GM06990 (cell line): ENCODE results near the gene ANKLE2.

Experiments
- DNase-seq: peaks from one replicate; pipeline ENCODE4 v3.0.0-alpha.2; 2011; ENCODE audit not compliant: insufficient read length; ENCODE audit errors: extremely low read depth
- H3K27me3 ChIP-seq: replicated peaks from 2 replicates; pipeline ENCODE4 v1.6.0; 2011; ENCODE audit warnings: low read length; ENCODE audit not compliant: control insufficient read depth, insufficient read depth
- H3K36me3 ChIP-seq: 2 replicates; pipeline ENCODE4 v1.5.1; 2011; ENCODE audit warnings: low read length; ENCODE audit not compliant: control insufficient read depth, insufficient read depth
- H3K4me3 ChIP-seq: replicated peaks from 2 replicates; pipeline ENCODE4 v1.5.1; 2011; ENCODE audit warnings: low read depth, mild to moderate bottlenecking, control low read depth, low read length
- TF ChIP-seq, protein P1 (sequence below): IDR thresholded peaks from 2 replicates; pipeline ENCODE4 v1.5.1; 2011; ENCODE audit warnings: low read length, control low read depth, mild to moderate bottlenecking, inconsistent platforms; ENCODE audit not compliant: insufficient read depth, poor library complexity, severe bottlenecking

ANKLE2 gene

DNA sequence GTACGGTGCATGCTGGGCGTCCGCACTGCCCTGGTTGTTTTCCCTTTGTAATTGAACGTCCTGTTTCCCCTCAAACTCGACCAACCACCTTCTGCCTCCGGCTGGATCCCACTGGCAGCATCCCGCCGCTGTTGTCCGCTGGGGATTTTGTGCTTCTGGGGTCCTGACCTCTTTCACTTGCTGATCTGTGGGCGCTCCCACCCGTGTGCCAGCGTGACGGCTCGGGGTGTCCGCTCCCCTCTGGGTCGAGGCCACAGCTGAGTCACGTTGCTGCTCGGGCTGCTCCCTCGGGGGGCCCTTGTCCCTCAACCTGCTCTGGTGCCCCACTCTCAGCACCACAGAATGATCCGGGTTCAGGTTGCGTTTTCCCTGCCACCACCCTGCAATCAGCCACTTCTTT lies 43.0 kb downstream of the ANKLE2 start:
- no peak for DNase-seq
- TF ChIP-seq, protein P1, sequence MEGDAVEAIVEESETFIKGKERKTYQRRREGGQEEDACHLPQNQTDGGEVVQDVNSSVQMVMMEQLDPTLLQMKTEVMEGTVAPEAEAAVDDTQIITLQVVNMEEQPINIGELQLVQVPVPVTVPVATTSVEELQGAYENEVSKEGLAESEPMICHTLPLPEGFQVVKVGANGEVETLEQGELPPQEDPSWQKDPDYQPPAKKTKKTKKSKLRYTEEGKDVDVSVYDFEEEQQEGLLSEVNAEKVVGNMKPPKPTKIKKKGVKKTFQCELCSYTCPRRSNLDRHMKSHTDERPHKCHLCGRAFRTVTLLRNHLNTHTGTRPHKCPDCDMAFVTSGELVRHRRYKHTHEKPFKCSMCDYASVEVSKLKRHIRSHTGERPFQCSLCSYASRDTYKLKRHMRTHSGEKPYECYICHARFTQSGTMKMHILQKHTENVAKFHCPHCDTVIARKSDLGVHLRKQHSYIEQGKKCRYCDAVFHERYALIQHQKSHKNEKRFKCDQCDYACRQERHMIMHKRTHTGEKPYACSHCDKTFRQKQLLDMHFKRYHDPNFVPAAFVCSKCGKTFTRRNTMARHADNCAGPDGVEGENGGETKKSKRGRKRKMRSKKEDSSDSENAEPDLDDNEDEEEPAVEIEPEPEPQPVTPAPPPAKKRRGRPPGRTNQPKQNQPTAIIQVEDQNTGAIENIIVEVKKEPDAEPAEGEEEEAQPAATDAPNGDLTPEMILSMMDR = no peak
- Histone ChIP-seq H3K36me3 (peaks cover 45% of the 10 kb centered on the region), H3K4me3 (no peak overlapping the region), H3K27me3 (no peaks in the 10 kb centered on the region)

DNA sequence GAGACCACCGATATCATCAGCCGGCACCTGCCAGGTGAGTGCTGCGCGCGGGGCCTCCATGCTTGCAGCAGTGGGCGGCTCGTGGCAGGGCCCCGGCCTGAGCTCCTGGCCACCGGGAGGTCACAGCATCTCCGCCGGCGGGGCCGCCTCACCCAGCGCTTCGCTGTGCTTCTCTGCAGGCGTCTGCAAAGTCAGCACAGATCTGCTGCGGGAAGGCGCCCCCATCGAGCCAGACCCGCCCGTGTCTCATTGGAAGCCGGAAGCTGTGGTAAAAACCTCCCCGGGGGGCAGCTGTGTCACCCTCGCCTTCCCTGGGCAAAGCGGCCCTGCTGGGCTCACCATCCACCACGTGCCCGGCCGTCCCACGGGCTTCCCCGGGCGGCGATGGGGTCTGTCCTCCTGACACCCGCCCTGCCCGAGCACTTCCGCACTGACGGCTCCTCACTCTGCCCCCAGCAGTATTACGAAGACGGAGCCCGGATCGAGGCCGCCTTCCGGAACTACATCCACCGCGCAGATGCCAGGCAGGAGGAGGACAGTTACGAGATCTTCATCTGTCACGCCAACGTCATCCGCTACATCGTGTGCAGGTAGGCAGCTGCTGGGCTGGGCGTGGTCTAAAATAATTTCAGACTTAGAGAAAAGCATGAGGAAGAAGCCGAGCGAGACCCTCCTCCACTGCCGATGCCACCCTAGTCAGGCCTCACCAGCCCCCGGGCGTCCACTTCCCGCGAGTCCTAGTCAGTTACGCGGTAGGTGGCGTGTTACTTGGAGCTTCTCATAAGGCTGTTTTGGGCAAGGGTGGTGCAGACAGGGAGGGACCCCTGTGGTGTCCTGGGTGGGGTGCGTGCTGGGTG lies 43.9 kb downstream of the ANKLE2 start:
- no peak for DNase-seq
- H3K27me3 ChIP-seq = no peaks in the 10 kb centered on the region
- TF ChIP-seq, protein P1 = no peak
- H3K36me3 ChIP-seq = peaks cover 37% of the 10 kb centered on the region
- no peak overlapping the region for H3K4me3 ChIP-seq

DNA sequence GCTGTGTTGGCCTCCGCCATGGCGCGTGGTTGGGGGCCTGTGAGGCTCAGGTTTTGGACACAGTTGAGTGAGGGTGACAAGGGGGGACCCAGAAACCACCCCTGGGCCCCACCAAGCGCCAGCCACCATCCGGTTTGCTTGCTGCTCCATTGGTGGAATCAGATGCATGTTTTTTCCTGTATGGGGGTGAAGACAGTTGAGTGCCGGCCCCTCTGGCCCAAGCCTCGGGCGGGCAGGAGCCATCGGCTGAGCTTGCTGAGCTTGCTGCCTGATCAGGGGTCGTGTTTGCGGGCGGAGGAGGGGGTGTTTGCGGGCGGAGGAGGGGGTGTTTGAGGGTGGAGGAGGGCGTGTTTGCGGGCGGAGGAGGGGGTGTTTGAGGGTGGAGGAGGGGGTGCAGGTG lies 44.6 kb downstream of the ANKLE2 start:
- H3K4me3 ChIP-seq = no peak overlapping the region
- TF ChIP-seq, protein P1 = no peak
- no peak for DNase-seq
- no peaks in the 10 kb centered on the region for H3K27me3 ChIP-seq
- peaks cover 37% of the 10 kb centered on the region for H3K36me3 ChIP-seq

DNA sequence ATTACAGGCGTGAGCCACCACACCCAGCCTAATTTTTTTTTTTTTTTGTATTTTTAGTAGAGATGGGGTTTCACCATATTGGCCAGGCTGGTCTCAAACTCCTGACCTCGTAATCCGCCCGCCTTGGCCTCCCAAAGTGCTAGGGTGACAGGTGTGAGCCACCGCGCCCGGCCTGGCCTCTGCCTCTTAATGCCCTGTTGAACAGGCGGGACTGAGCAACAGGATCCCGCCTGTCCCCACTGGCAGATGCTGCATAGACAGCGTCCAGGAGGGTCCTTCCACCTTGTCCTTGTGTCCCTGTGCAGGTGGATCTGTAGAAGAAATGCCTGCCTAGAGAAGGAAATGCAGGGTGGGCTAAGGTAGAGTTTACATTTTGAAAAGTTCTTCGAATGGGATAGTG lies 45.3 kb downstream of the ANKLE2 start:
- Histone ChIP-seq H3K4me3 (no peak overlapping the region), H3K36me3 (peaks cover 37% of the 10 kb centered on the region), H3K27me3 (no peaks in the 10 kb centered on the region)
- no peak for DNase-seq
- TF ChIP-seq, protein P1 = no peak

DNA sequence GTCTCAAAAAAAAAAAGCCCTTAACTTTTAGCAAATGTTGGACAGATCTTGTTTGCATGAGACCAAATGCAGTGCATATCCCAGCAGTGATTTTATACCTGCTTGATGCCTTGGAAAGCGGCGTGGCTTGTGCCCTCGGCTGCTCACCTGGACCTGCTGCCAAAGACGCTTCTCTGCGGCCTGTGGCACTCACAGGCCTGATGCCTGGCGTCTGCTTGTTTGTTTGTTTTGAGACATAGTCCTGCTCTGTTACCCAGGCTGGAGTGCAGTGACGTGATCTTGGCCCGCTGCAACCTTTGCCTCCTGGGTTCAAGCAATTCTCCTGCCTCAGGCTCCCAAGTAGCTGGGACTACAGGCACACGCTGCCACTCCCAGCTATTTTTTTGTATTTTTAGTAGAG lies 45.8 kb downstream of the ANKLE2 start:
- no peaks in the 10 kb centered on the region for H3K27me3 ChIP-seq
- H3K36me3 ChIP-seq = peaks cover 37% of the 10 kb centered on the region
- TF ChIP-seq, protein P1 = no peak
- no peak overlapping the region for H3K4me3 ChIP-seq
- no peak for DNase-seq

DNA sequence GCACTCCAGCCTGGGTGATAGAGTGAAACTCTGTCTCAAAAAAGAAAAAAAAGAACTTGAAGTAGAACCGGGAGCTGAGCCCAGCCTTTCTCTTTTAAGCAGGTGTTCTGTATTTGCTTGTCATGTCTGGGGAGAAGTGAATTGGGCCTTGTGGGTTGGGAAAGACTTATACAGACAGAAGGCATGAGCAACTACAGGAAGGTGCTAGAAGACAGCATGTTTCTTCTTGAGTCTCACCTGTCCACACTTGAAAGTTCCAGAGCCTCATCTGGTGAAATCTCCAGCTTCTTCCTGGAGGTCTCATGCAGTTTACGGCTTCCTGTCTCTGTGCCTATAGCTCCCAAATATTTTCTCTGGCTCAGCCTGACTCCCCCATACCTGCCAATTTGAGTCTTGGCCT lies 48.5 kb downstream of the ANKLE2 start:
- peaks cover 20% of the 10 kb centered on the region for H3K36me3 ChIP-seq
- DNase-seq = no peak
- TF ChIP-seq, protein P1 = no peak
- no peak overlapping the region for H3K4me3 ChIP-seq
- no peaks in the 10 kb centered on the region for H3K27me3 ChIP-seq
